A673 (cell line): ENCODE data around the gene ATG101. TPM values are rescaled to one million over a fixed set of nuclear protein-coding genes. Genes with fewer than 3 reads are reported as not detected.

Source experiments
- BruUV-seq: library from RNA; stranded (reverse); fragments of 400-500 nt; replicated peaks from 2 replicates; lab custom pipeline; 2021; lab: Mats Ljungman, UMichigan
- CTCF ChIA-PET: fragments of 300-600 bp; sonication (Branson Sonifier 250); formaldehyde crosslinking; loops from one replicate; lab custom pipeline; 2022; ENCODE audit warnings: antibody characterized with exemption; lab: Charles Lee
- POLR2A ChIA-PET: fragments of 300-600 bp; sonication (Branson Sonifier 250); formaldehyde crosslinking; loops from one replicate; lab custom pipeline; 2022; ENCODE audit warnings: antibody characterized with exemption; ENCODE audit not compliant: low non-redundant PET; lab: Charles Lee
- DNase-seq: peaks from one replicate; pipeline ENCODE4 v3.0.0-alpha.2; 2015; ENCODE audit warnings: low spot score
- H3K27ac ChIP-seq: fragments of 200-600 bp; sonication (generic); 2 replicates; pipeline ENCODE4 v1.5.1; 2016; ENCODE audit warnings: mixed run types, low read depth, mild to moderate bottlenecking, mixed read lengths, antibody characterized with exemption, low read length; ENCODE audit not compliant: poor library complexity, severe bottlenecking
- H3K27me3 ChIP-seq: fragments of 200-600 bp; sonication (generic); replicated peaks from 2 replicates; pipeline ENCODE4 v1.6.1; 2017; ENCODE audit warnings: mixed run types, low read depth, mild to moderate bottlenecking, mixed read lengths, antibody characterized with exemption, low read length; ENCODE audit not compliant: insufficient read depth, poor library complexity
- H3K36me3 ChIP-seq: fragments of 200-600 bp; sonication (generic); 2 replicates; pipeline ENCODE4 v1.6.1; 2016; ENCODE audit warnings: mixed run types, mild to moderate bottlenecking, mixed read lengths, antibody characterized with exemption, low read length; ENCODE audit not compliant: insufficient read depth, poor library complexity, severe bottlenecking
- H3K4me1 ChIP-seq: fragments of 200-600 bp; sonication (generic); 2 replicates; pipeline ENCODE4 v1.6.1; 2017; ENCODE audit warnings: mixed run types, mild to moderate bottlenecking, mixed read lengths, antibody characterized with exemption, low read length; ENCODE audit not compliant: insufficient read depth, poor library complexity, severe bottlenecking
- H3K4me3 ChIP-seq: fragments of 200-600 bp; sonication (generic); 2 replicates; pipeline ENCODE4 v1.5.1; 2016; ENCODE audit warnings: low read depth, mixed run types, mild to moderate bottlenecking, mixed read lengths, low read length; ENCODE audit not compliant: poor library complexity, severe bottlenecking
- H3K9me3 ChIP-seq: fragments of 200-600 bp; sonication (generic); 2 replicates; pipeline ENCODE4 v1.6.1; 2016; ENCODE audit warnings: mixed run types, low read depth, mild to moderate bottlenecking, mixed read lengths, antibody characterized with exemption, low read length; ENCODE audit not compliant: poor library complexity, severe bottlenecking
- EZH2 ChIP-seq: fragments of 200-600 bp; sonication (generic); IDR thresholded peaks from 2 replicates; pipeline ENCODE4 v1.6.1; 2017; ENCODE audit warnings: borderline replicate concordance, low read depth, mild to moderate bottlenecking, mixed read lengths, antibody characterized with exemption, low read length; ENCODE audit not compliant: poor library complexity, severe bottlenecking
- intact Hi-C: fragments of 100-400 bp; cut with micrococcal nuclease; formaldehyde crosslinking; loops from one replicate; pipeline ENCODE4 v1.10.0; 2022; ENCODE audit not compliant: unreplicated experiment
- total RNA-seq: library from RNA; stranded (reverse); gene quantifications from 2 replicates; pipeline ENCODE4 v1.2.3, GENCODE V29; 2021
- TF ChIP-seq, protein P1 (sequence below): fragments of 300-800, 200-600 bp; sonication (generic); conservative IDR thresholded peaks from 2 replicates; pipeline ENCODE4 v1.5.1; 2017; ENCODE audit warnings: low read depth, mild to moderate bottlenecking, antibody characterized with exemption, low read length, moderate library complexity, mixed read lengths

The ATG101 gene
- total RNA-seq, 1 experiment from 2014 or later = 52.0 TPM

DNA sequence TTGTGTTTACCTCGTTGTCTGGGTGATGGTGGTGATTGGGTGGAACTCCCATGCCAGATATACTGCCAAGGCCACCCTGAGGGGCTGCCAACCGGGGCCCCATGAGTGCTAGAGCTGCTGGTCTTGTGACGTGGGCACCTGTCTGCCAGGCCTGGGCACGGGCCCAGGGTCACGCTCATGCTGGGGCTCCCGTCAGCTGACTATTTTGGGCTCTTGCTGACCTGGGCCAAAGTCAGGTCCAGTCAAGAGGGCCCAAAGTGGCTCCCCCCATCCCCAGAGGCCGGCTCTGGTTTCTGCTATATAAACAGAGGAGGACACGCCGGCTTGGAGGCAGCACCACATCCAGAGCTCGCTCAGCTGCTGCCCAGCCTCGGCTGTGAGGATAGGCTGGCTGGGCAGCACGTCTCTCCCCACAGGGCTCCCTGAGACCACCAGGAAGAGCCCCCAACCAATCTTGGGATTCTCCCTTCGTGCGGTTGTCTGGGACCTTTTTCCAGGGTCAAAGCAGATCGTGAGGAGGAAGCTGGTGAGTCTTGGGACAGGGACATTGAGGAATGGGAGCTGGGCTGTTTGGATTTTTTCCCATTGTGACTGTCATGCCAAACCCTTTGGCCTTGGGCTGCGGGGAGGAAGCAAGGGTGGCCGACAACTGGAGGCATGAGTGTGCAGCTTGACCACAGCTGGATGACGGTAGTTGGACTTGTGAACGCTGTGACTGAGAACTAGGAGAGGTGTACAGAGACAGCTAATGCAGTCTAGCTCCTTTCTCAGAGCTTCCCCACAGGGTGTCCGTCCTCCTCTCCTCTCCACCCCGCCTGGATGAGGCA is 26.2 kb upstream of the ATG101 start:
- H3K36me3 ChIP-seq = no peaks in the 10 kb centered on the region
- H3K4me1 ChIP-seq = peaks cover 3% of the 10 kb centered on the region
- no peaks in the 10 kb centered on the region for H3K9me3 ChIP-seq
- no peak for DNase-seq
- H3K27ac ChIP-seq = no peak overlapping the region
- no peak overlapping the region for H3K4me3 ChIP-seq
- no peak for TF ChIP-seq EZH2
- TF ChIP-seq, protein P1, sequence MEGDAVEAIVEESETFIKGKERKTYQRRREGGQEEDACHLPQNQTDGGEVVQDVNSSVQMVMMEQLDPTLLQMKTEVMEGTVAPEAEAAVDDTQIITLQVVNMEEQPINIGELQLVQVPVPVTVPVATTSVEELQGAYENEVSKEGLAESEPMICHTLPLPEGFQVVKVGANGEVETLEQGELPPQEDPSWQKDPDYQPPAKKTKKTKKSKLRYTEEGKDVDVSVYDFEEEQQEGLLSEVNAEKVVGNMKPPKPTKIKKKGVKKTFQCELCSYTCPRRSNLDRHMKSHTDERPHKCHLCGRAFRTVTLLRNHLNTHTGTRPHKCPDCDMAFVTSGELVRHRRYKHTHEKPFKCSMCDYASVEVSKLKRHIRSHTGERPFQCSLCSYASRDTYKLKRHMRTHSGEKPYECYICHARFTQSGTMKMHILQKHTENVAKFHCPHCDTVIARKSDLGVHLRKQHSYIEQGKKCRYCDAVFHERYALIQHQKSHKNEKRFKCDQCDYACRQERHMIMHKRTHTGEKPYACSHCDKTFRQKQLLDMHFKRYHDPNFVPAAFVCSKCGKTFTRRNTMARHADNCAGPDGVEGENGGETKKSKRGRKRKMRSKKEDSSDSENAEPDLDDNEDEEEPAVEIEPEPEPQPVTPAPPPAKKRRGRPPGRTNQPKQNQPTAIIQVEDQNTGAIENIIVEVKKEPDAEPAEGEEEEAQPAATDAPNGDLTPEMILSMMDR = no peak
- ChIA-PET CTCF (no interaction called here), POLR2A (no interaction called here)
- BruUV-seq = no TSS peak
- intact Hi-C loops = no loop called here
- H3K27me3 ChIP-seq = no peaks in the 10 kb centered on the region

DNA sequence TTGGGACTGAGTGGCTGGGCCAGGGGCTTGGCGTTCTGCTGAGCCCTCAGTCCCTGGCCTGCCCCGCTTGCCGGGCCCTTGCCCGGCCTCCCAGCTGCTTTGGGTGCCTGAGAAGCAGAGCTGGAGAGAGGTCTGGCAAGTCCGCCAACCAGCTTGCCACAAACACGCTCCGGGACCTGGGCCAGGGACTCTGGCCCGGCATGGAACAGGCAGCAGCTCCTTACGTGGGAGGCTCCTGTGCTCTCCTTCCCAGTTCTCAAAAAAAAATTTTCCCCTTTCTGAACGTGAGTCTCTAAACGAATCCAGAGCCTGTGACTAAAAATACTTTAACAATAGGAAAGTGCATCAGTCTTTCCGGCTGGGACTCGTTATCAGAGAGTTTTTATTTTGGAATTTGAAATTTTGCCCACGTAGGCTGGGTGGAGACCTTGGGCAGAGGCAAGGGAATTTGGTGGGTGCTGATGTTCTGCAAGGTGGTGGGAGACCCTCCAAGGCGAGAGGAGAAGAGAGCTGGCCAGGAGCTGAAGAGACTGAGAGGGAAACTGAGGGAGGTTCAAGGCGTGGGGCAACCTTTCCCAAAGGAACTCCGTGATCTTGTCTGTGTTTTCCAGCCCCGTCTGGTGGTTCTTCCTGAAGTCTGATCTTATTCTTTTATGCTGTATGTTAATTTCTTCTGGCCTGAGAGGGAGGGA is 25.3 kb upstream of the ATG101 start:
- no peak overlapping the region for H3K4me3 ChIP-seq
- intact Hi-C loops = no loop called here
- H3K4me1 ChIP-seq = no peaks in the 10 kb centered on the region
- no peak overlapping the region for H3K27ac ChIP-seq
- ChIA-PET CTCF (no interaction called here), POLR2A (no interaction called here)
- no TSS peak for BruUV-seq
- H3K36me3 ChIP-seq = no peaks in the 10 kb centered on the region
- no peaks in the 10 kb centered on the region for H3K9me3 ChIP-seq
- TF ChIP-seq EZH2 = no peak
- TF ChIP-seq, protein P1 = no peak
- no peaks in the 10 kb centered on the region for H3K27me3 ChIP-seq
- no peak for DNase-seq

DNA sequence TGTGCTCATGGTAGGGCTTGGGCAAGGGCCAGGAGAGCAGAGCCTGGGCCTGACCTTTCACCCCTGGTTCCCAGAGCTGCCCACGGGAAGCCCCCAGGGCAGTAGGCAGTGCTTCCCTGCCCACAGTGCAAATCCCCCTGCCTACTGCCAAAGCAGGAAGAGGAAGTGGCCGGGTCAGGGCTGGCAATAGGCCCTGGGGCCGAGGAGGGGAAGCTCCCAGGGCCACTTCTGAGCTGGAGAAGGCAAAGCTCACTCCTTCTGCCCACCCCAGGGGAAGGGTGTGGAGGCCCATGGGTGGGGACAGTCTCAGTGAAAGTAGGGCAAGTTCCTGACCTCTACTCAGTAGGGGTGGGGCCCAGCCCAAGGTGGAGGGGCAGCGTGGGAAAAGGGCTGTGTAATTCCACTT is 24.0 kb upstream of the ATG101 start:
- Histone ChIP-seq H3K27me3 (no peaks in the 10 kb centered on the region), H3K27ac (no peak overlapping the region), H3K4me1 (peaks cover 10% of the 10 kb centered on the region), H3K36me3 (no peaks in the 10 kb centered on the region), H3K4me3 (no peak overlapping the region), H3K9me3 (no peaks in the 10 kb centered on the region)
- CTCF ChIA-PET = no interaction called here
- no TSS peak for BruUV-seq
- POLR2A ChIA-PET = no interaction called here
- DNase-seq = no peak
- intact Hi-C loops = no loop called here
- TF ChIP-seq, protein P1 = no peak
- TF ChIP-seq EZH2 = no peak
